HG03457 (cell line): Measurements from ENCODE around the gene ZNF804B.

ENCODE experiments used
- ATAC-seq: cut with Tn5 transposase; IDR thresholded peaks from one replicate; pipeline ENCODE4 v1.9.1; 2021; ENCODE audit warnings: moderate number of reproducible peaks; ENCODE audit not compliant: unreplicated experiment

ZNF804B gene

DNA sequence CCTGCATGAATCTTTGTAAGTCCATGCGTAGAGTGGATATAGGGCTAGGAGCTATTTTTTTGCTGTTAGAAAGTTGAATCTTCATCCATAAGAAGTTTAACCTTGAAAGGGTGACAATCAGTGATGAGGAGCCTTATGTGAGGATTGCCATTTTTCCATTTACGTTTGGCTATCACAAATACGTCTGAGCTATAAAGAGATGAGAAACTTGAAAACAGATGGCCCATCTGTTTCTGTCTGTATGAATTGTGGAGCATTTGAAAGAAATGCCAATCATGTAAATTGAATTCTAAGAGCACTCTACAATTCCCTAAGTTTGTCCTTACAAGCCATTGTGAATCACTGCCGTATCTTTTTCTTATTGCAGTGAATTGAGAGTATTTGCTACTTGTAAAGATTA lies 205.9 kb downstream of the ZNF804B start:
- no peak for ATAC-seq

- no peak for ATAC-seq
These were observed 207.9 kb downstream of the ZNF804B start for GRCh38 chr7:88967432-88967831.

DNA sequence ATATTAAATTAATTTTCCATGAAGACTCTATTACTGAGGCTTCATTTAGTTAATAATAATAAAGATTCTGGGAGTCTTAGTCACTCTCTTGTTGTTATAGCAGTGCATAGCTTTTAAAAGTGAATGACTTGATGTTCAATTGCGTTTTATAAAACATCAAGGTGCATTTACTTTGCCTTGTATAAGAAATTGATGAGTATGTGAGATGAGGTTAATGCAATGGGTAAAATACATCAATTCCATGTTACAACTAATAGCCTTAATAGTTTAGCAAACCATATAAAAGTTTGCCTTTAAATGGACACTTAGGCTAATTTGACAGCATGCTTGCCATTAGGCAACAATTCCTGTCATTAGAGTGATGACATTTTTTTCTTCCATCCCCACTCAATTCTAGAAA lies 209.7 kb downstream of the ZNF804B start:
- no peak for ATAC-seq

DNA sequence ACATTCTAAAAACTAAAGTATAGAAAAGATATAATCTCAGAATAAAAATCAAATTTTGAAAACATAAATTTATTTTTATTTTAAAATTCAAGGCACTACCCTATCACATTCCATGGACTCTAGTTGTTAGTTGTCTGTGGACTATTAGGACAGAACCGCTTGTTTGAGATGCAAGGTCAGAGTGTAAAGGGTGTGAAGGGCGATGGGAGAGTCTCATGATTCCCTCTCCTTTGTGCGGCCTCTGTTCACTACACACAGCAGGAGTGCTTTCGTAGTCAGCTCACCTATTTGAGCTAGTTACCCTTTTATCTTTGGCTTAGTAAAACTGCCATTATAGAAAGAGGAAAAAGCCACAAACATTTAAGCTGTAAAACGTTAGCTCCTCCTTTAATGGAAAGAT lies 225.8 kb downstream of the ZNF804B start:
- no peak for ATAC-seq

- no peak for ATAC-seq
These were observed 241.8 kb downstream of the ZNF804B start for GRCh38 chr7:89001306-89001705.

DNA sequence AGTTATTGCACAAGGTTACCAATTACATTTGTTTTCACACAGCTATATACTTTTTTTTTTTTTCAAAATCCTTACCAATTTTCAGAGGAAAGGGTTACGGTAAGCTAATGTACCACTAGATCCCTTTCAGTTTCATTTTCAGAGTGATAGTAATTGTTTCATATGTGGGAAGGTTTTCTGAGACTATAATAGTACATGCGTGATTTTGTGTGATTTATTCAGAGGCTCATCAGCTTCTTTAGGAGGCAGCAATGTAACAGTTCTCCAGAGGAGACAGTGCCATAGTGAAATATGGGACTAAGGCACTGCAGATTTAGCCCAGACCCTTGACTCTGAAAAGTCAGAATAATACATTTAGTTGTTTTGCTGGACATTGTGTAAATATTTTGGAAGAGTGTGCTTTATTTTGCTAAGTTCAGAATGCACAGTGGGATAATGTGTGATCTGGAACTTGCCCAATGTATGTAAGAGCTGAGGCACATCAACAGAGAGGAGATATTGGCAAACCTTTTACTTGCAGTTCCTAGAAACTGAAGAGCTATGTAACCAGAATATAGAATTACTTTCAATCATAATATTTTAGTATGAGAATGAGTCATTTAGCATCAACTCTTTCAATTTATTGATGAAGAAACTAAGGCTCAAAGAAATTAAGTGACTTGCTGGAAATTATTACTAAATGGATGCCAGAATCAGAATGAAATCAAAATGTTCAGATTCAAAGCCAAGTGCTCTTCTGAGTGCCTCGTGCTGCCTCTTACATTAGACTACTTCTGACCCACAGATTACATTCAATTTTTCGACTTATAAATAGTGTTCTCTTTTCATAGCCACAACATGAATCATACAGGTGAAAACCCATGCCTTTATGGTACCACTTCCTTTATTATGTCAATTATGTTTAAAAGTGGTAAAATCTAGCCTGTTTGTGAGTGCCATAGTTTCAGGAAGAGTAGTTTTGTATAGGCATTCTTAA lies 243.8 kb downstream of the ZNF804B start:
- ATAC-seq, result peak; percentile 79

DNA sequence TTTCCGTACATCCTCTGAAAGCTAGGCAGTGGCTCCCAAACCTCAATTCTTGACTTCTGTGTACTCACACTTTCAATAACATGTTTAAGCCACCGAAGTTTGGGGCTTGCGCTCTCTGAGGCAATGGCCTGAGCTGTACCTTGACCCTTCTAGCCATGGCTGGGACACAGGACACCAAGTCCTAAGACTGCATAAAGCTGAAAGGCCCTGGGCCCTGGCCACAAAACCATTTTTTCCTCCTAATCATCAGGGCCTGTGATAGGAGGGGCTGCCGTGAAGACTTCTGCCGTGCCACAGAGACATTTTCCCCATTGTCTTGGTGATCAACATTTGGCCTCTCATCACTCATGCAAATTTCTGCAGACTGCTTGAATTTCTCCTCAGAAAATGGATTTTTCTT lies 252.5 kb downstream of the ZNF804B start:
- no peak for ATAC-seq

- no peak for ATAC-seq
These were observed 258.2 kb downstream of the ZNF804B start for GRCh38 chr7:89017695-89018094.

GRCh38 chr7:89021741-89022140 lies 262.2 kb downstream of the ZNF804B start:
- no peak for ATAC-seq

- ATAC-seq, result no peak
These were observed 263.7 kb downstream of the ZNF804B start for GRCh38 chr7:89023206-89023605.

DNA sequence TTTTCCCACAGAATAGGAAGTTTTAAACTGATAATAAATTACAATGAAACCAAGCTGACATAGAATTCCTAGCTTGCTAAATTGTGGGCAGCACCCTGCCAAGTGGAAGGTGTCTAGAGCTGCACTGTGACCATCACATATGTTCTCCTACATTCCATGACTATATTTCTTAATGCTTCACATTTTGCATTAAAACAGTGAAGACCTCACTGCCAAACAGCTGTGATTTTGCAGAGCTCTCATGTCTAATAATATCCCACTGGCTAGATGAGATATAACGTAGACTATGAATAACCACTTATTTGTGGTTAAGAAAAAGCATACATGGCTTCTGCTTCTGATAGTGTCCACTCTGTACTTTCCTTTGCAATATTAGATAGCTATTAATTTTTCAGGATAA lies 264.4 kb downstream of the ZNF804B start:
- no peak for ATAC-seq

GRCh38 chr7:89027781-89028180 lies 268.3 kb downstream of the ZNF804B start:
- no peak for ATAC-seq

DNA sequence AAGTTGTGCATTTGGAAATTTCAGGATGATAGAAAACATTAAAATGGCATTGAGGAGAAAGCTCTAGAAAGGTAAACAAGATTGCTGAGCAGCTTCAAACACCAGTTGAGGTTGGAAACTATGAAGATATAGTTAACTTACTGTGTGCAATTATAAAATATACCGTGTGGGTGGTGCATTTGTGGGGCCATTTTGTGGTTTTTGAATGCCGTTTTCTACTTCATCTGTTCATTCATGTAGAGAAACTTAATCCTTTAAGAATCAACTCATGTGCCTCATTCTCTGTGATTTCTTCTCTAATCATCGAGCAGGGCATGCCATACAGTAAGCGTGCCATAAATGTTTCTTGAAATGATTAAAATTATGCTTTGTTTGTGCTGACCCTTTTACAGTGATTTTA lies 268.8 kb downstream of the ZNF804B start:
- no peak for ATAC-seq

DNA sequence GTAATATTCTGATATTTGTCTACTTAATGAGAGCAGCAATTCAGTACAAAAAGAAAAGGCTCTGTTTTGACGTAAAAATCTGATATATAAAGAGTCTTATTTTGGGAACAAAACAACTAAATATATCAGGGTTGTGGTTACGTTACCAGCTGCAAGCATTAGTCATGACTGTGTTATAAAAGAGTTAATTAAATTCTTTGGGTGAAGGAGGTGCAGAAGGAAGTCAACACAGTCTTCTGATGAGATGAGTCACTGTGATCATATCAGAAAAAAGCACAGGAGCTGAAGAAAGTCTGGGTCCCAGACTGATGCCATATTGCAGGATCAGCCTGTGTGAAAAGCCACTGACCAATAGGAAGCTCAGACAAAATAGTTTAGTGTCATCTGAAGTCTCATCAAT lies 270.4 kb downstream of the ZNF804B start:
- ATAC-seq, result no peak

DNA sequence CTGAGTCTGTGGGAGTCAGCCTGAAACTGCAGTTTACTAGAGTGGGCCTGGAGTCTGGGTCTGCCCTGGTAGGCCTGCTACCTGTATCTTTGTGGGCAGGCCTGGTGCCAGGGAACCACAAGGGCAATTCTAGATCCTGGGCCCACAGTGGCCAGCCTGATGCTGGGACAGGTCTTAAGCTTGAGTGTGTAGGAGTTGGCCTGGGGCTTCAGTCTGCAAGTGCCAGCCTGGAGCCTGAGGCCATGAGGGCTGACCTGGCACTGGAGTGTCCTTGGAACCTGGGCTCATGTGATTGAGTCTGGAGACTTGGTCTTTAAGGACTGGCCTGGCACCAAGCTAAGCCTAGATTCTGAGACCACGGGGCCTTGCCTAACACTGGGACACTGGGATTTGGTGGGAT lies 281.7 kb downstream of the ZNF804B start:
- no peak for ATAC-seq

GRCh38 chr7:89042940-89043339 lies 283.4 kb downstream of the ZNF804B start:
- ATAC-seq, result no peak

- no peak for ATAC-seq
These were observed 289.5 kb downstream of the ZNF804B start for GRCh38 chr7:89049043-89049442.

- ATAC-seq, result no peak
These were observed 293.6 kb downstream of the ZNF804B start for GRCh38 chr7:89053130-89053529.

GRCh38 chr7:89054361-89054760 lies 294.9 kb downstream of the ZNF804B start:
- ATAC-seq, result no peak

DNA sequence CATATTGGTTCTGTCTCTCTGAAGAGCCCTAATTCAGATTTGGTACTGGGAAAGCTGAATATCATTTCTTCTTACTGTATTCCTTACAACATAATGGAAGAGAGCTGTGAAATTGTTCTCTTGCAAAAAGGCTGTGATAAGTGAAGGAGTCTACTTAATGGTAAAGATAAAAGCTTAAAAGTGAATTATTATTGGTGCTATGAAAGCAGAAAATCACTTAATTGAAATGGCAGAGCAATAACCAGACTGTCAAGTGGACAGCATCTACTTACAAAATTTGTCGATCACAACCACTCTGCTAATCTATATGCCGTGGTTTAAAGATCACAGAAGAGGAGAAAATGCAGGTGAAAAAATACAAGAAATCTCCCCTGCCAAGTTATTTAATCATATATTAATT lies 300.7 kb downstream of the ZNF804B start:
- no peak for ATAC-seq

DNA sequence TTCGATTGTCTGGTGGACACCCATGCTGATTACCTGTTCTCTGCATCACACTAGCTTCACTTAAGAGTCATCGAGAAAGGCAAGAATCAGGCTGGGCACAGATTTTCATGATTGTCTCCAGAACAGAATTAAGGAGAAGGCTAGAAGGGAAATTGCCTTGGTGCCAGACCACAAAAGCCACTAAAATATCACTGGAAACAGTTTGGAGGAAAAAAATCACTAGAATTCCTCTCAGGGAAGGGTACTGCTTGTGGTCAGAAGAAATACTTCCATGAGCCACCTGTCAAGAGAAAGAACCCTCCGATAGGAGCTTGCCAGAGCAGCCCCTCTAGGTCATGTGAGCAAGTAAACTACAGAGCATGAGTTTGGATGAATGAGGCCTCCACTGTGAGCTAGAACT lies 305.3 kb downstream of the ZNF804B start:
- ATAC-seq, result no peak

GRCh38 chr7:89067048-89067447 lies 307.5 kb downstream of the ZNF804B start:
- ATAC-seq, result no peak

DNA sequence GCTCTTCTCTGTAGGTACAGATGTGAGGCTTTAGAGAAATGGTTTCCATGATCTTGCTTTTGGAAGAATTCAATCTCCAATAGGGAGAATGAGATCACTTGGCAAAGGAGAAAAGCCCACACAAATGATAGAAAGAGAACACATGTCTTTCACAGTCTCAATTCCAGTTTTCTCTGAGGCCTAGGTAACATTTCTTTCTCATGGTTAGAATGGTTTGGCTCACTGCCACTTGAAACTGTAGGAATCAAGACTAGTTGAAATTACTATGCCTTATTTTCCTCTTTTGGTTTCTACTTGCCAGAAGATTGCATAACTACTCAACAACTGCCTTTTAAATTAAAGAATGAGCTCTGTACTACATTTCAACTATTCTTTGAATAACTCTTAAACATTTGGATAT lies 312.6 kb downstream of the ZNF804B start:
- ATAC-seq, result no peak
